ENCODE data around the gene SLC4A5. TPM values are rescaled to one million over a fixed set of nuclear protein-coding genes. Genes with fewer than 3 reads are reported as not detected.
A peak's percentile ranks its signal among the peaks of the same experiment; 100 is the strongest.

The SLC4A5 gene
- total and polyA plus RNA-seq, 2 experiments from 2014 or later: 1.5 to 9.0 TPM

- Histone ChIP-seq H3K4me3 (no peak overlapping the region), H3K36me3 (no peaks in the 10 kb centered on the region), H3K27ac (peak overlapping the region; percentile 46), H3K4me1 (ENCODE audit: low read depth) (peaks cover 12% of the 10 kb centered on the region), H3K9me3 (ENCODE audit: low read depth) (no peaks in the 10 kb centered on the region), H3K27me3 (no peaks in the 10 kb centered on the region)
- DNase-seq (ENCODE audit: low read depth in 1 of 2, low spot score in 1 of 2): peak; percentile 39 to 64
- TF ChIP-seq CTCF (IDR thresholded peaks at IDR 0.05; ENCODE audit: low read depth, low read length): peak; percentile 53
Measured at GRCh38 chr2:74261204-74261864, 81.9 kb downstream of the SLC4A5 start.

GRCh38 chr2:74260495-74260894, 82.7 kb downstream of the SLC4A5 start:
- no peak for TF ChIP-seq CTCF (IDR thresholded peaks at IDR 0.05; ENCODE audit: low read depth, low read length)
- Histone ChIP-seq H3K9me3 (ENCODE audit: low read depth) (no peaks in the 10 kb centered on the region), H3K27ac (no peak overlapping the region), H3K36me3 (no peaks in the 10 kb centered on the region), H3K4me1 (ENCODE audit: low read depth) (peaks cover 12% of the 10 kb centered on the region), H3K4me3 (no peak overlapping the region), H3K27me3 (no peaks in the 10 kb centered on the region)
- DNase-seq (ENCODE audit: low read depth in 1 of 2, low spot score in 1 of 2): no peak

GRCh38 chr2:74259733-74260132, 83.5 kb downstream of the SLC4A5 start:
- no peak overlapping the region for H3K4me3 ChIP-seq
- H3K4me1 ChIP-seq (ENCODE audit: low read depth): peaks cover 12% of the 10 kb centered on the region
- no peak overlapping the region for H3K27ac ChIP-seq
- TF ChIP-seq CTCF (IDR thresholded peaks at IDR 0.05; ENCODE audit: low read depth, low read length): no peak
- no peak for DNase-seq (ENCODE audit: low read depth in 1 of 2, low spot score in 1 of 2)
- H3K9me3 ChIP-seq (ENCODE audit: low read depth): no peaks in the 10 kb centered on the region
- no peaks in the 10 kb centered on the region for H3K36me3 ChIP-seq
- no peaks in the 10 kb centered on the region for H3K27me3 ChIP-seq

GRCh38 chr2:74259191-74259590, 84.0 kb downstream of the SLC4A5 start:
- H3K36me3 ChIP-seq: no peaks in the 10 kb centered on the region
- DNase-seq (ENCODE audit: low read depth in 1 of 2, low spot score in 1 of 2): no peak
- TF ChIP-seq CTCF (IDR thresholded peaks at IDR 0.05; ENCODE audit: low read depth, low read length): no peak
- peaks cover 12% of the 10 kb centered on the region for H3K4me1 ChIP-seq (ENCODE audit: low read depth)
- H3K9me3 ChIP-seq (ENCODE audit: low read depth): no peaks in the 10 kb centered on the region
- H3K27me3 ChIP-seq: no peaks in the 10 kb centered on the region
- H3K4me3 ChIP-seq: no peak overlapping the region
- H3K27ac ChIP-seq: no peak overlapping the region

- DNase-seq (ENCODE audit: low read depth in 1 of 2, low spot score in 1 of 2): no peak
- H3K4me1 ChIP-seq (ENCODE audit: low read depth): peaks cover 2% of the 10 kb centered on the region
- H3K9me3 ChIP-seq (ENCODE audit: low read depth): no peaks in the 10 kb centered on the region
- no peaks in the 10 kb centered on the region for H3K36me3 ChIP-seq
- H3K27me3 ChIP-seq: no peaks in the 10 kb centered on the region
- TF ChIP-seq CTCF (IDR thresholded peaks at IDR 0.05; ENCODE audit: low read depth, low read length): no peak
- H3K27ac ChIP-seq: no peak overlapping the region
- no peak overlapping the region for H3K4me3 ChIP-seq
Measured at GRCh38 chr2:74255660-74256213, 87.5 kb downstream of the SLC4A5 start.
